Measurements from ENCODE around the gene NSA2.
A peak's percentile ranks its signal among the peaks of the same experiment; 100 is the strongest.
"Not testable (repeated sequence)": the region's sequence is repeated elsewhere in the genome, so short reads cannot be mapped to it uniquely, and the experiment has no call there.

NSA2 gene

DNA sequence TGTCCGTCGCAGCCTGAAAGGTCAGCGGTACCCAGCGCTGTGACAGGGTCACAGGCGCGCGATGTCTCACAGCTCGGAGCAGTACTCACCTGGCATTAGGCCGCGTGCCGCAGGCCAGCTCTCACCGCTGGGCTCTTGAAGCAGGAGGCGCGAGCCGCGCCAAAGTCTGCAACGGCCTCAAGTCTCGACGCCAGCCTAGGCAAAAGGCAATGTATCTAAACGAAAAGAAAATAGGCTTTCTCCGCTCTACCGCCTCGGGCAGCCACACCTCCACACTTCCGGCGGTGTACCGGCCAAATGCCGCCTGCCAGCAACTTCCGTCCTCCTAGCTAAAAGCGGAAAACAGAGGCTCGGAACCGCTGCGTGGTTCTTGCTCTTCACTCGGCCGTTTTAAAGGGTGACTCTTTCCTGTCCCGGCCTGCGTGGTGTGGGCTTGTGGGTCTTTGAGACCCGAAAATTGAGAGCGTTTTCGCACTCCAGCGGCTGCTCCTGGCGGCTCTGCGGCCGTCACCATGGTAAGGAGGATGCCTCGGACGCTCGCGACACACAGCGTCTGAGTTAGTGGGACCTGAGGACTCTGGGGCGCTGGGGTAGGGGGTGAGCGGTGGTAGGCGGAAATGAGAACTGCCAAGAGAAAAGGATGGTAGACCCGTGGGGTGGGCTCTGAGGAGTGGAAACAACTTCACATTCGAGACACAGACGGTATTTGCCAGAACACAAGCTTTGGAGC lies at the start of gene NSA2, which contains the start of gene GFM2:
Gene NSA2 (plus strand): TSS at position 401 of the 730 bp plus-strand sequence. CDS start 112 bp downstream, at position 513.
Gene GFM2 (minus strand): TSS at position 269 of the 730 bp plus-strand sequence. CDS start 3,375 bp downstream, outside the sequence.
- peak; percentile 88 to 89 for DNase-seq

DNA sequence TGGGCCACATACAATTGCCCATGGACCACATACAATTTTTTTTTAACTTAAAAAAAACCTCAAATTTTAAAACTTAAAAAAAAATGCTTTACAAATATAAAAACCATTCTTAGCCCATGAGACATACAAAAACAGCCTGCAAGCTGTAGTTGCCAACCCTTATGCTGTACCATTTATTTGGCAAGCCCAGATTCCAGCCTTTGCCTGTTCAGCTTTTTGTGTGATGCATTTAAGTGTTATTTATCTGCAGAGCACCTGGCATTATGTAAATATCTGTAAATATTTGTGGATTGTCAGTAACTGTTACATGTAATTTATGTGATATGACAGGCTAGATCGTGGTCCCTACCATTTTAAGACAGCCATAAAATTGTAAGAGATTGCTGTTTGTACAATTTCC lies 49.5 kb upstream of the NSA2 start:
- DNase-seq: no peak

DNA sequence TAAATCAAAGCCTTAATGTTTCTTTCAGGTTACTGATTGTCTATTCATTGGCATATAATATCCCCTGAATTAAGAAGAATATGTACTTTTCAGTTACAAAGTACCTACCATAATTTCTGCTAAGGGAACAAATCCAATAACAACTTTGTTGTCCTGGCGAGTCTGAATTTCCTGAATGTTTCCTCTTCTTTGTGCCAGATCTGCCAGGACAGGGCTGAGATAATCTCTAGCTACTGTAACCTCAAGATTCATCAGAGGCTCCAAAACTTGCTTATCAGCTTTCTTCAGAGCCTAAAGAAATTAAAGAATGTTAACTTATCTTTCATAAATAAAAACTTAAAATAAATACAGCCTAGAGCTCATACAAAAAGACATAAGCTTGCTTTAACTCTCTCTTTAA lies 44.8 kb upstream of the NSA2 start:
- DNase-seq: no peak

DNA sequence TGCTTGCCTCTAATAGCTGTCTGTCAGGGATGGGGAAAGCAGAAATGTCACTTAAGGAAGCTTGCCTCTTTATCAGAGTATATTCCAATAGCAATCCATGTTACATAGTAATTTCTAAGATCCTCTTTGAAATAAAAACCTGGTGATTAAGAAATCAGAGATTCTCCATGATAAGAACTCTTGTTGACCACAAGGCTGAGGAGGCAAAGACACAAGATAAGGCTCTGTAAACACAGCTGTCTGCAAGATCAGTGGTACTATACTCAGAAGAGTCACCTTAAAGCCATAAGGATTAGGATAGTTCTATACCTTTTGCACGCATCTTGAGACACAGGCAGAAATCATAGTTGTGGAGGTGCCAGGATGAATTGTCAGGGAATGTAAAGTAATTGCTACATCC lies 41.7 kb upstream of the NSA2 start:
- DNase-seq: no peak

DNA sequence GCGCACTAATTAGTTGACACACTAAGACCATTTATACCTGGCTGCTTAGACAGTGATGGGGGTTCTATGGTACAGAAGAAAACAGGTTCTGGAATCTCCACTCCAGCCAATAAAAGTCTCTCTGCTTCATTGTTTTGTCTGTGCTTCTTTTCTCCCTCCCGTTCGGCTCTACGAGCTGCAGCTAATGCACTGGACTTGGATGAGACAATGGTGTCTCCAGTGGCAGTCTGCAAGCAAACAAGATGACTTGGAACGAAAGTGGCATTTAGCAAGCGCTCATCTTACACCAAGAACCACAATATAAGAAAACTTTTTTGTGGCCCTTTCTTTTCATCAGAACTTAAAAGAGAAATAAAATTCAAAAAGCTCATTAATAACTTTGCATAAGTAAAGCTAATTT lies 30.3 kb upstream of the NSA2 start:
- no peak for DNase-seq

DNA sequence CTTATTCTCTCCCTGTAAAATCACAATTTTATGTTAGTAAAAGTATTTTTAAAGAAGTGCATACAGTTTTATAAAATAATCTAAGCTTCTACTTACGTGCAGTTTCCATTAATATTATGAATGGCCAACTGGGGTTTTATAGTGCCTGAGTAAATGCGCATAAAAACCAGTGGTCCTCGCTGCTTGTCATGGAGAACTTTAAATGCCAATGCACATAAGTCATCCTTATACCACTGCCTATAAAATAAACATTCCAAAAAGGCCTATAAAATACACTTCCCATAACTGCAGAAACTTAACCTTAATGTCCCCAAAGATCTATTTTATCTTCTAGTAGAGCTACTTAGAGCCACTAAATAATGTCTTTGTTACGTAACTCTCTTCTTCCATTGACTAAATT lies 28.6 kb upstream of the NSA2 start:
- DNase-seq: no peak

DNA sequence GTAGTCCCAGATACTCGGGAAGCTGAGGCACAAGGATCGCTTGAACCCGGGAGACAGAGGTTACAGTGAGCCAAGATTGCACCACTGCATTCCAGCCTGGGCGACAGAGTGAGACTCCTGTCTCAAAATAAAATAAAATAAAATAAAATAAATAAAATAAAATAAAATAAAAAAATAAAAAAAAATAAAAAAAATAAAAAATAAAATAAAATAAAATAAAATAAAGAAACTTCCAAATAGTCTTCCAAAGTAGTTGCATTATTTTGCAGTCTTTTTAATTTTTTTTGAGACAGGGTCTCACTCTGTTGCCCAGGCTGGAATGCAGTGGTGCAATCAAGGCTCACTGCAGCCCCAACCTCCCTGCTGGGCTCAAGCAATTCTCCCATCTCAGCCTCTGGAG lies 18.3 kb upstream of the NSA2 start:
- DNase-seq: not testable (repeated sequence)

DNA sequence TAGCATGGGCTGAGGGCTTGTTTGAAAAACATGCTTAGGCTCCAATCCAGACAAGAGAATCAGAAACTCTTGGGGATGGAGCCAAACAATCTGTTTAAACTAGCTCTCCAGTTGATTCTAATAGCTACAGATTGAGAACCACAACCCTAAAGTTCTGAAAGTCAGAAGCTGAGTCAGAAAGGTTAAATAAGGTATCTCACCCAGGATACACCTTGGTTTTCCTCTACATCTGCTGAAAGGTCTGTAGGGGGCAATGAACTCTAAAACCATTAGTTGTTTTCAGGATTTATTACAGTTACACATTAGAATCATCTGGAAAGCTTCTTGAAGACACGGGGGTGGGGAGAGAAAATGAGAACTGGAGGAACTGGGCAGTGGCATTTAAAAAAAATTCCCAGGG lies 5.8 kb upstream of the NSA2 start:
- DNase-seq: no peak

DNA sequence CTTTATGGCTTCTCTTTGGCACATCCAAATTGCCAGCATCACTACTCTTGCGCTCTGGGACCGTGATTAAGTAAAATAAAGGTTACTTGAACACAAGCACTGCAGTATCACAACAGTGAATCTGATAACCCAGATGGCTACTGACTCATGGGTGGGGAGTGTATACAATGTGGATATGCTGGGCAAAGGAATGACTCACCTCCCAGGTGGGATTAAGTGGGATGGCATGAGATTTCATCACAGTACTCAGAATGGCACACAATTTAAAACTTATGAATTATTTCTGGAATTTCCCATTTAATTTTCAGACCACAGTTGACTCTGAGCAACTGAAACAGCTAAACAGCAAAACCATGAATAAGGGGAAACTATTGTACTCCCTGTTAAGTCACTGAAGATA lies 4.5 kb upstream of the NSA2 start:
- DNase-seq: no peak

DNA sequence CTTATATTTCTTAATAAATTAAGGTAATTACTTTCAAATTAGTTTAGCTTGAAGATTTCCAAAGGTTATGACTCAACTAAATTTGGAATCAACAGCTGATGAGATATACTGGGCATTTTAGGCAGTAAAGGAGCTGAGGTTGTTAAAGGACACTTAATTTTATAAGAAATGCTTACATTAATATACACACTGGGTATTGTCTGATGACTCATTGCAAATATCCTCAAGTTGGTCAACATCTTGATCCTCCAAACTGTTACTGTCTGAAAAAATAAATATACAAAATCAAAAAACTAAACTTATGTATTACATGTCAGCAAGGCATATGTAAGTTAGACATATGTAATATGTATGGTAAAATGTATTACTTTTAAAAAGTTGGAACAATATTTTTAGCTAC lies 3.5 kb upstream of the NSA2 start:
- DNase-seq: no peak

DNA sequence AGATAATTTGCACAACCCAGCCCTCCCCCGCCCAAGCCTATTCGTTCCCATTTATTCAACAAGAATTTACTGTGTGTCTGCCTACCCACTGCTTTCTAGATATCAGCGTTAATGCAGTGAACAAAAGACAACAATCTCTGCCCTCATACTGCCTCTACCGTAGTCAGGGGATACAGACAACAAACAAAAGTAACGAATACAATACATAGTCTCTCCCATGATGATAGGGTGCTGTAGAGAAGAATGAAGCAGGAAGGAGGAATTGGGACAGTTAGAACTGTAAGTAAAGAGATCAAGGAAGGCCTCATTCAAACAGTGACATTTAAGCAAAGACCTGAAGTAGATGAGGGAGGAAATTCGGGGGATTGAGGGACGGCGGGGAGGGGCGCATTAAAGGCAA lies 1.8 kb upstream of the NSA2 start:
- no peak for DNase-seq

DNA sequence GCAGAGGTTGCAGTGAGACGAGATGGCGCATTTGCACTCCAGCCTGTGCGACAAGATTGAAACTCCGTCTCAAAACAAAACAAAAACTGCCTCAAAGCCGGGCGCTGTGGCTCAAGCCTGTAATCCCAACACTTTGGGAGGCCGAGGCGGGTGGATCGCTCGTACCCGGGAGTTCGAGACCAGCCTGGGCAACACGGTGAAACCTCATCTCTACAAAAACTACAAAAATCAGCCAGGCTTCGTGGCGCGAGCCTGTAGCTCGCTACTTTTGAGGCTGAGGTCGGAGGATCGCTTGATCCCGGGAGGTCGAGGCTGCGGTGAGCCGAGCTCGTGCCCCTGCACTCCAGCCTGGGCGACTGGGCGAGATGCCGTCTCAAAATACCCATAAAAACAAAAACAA lies 1.1 kb upstream of the NSA2 start:
- no peak for DNase-seq

DNA sequence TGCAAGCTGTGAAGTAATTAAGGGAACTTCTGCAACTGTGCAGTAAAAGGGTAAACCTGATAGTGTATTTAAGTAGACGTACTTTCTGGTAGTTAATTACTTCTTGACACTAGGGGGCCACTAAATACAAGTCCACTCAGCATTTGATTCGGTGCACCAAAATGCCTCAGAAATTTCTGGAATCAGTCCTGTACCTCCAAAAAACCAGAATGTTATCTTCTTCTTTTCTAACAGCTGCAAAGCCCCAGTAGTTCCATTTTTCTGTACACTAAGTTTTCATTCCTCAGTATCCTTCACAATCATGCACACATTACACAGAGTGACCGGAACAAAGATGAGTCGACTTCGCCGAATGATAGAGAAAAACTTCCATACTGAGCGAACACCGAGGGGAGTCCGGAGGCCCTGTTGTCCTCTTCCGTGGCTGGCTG lies 616 bp upstream of the NSA2 start:
- peak in 1 of 2 experiments; percentile 49 for DNase-seq

DNA sequence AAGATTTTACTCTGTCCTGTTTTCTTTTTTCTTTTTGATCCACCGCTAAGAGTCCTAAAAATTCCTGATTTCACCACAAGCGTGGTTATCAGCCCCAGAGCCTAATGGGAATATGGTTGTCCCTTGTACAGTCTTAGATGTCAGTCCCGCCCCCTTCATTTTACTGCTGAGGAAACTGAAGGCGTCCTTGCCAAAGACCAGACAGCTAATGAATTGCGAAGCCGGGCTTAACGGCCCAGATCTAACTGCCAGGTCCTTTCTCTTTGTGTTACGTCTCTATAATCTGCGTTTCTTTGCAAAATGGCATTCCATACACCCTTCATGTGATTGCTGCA lies 497 bp downstream of the NSA2 start:
- DNase-seq: peak in 1 of 2 experiments; percentile 30

DNA sequence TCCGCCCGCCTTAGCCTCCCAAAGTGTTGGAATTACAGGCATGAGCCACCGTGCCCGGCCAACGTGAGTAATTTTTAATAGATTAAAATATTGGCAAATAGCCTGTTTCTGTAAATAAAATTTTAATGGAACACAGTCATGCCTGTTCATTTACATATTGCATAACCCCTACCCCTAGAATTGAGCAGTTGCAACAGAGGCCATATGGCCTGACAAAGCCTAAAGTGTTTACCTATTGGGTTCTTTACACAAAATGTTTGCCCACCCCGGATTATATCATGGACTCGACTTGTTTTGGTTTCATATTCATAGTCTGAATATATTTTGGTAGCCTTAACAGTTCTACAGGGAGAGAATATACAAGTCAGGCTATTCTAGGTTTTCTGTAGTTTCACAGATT lies 5.3 kb downstream of the NSA2 start:
- no peak for DNase-seq

DNA sequence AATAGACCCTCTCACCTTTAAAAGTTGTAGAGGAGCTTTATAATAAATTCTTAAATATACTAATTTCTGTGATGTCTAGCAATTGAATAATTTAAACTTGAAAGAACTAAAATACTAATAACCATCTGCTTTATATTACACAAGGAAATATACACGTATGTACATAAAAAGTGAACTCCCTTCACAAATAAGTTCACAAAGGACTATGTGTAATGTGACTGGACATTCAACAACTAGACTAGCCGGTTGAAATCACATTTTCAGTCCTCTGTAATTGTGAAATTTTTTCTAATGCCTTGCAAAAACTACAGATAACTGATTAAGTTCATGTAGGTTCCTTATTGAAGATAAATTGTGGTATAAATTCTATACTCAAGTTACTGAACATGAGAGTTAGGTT lies 11.6 kb downstream of the NSA2 start:
- DNase-seq: no peak

DNA sequence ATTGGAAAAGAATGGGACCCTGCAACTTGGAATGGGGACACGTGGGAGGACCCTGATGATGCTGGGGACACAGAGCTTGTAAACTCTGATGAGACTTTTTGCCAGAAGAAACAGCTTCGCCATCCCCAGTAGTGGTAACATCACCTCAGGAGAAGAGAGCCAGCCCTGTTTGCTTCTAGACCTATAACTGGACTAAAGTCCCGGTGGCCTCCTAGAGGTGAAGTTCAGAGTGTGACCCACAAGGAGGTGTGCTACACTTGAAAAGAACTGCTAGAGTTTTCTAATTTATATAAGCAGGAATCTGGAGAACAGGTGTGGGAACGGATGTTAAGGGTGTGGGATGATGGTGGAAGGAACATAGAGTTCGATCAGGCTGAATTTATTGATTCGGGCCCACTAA lies 19.8 kb downstream of the NSA2 start:
- no peak for DNase-seq

DNA sequence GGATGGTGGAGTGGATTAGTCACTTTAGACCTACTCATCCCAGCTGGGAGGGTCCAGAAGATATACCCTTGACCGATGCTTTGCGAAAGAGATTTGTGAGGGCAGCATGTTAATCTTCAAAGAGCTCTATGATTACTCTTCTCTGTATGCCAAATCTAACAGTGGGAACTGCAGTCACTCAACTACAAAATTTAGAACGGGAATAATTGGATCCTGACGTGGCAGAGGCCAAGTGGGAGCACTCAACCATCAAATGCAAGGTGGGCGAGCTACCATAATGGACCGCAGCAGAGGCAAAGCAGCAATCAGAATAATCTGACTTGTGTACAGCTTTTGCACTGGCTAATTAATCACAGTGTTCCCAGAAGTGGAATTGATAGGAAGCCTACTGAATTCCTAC lies 20.4 kb downstream of the NSA2 start:
- DNase-seq: no peak

DNA sequence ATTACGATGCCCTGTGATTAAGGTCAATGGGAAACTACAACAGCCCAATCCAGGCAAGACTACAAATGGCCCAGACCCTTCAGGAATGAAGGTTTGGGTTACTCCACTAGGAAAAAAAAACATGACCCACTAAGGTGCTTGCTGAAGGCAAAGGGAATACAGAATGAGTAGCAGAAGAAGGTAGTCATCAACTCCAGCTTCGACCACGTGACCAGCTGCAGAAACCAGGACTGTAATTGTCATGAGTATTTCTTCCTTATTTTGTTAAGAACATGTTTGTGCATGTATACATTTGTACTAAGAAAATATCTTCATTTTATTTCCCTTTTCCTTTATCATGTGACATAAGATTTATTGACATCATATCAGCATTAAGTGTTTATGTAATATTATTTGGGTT lies 24.6 kb downstream of the NSA2 start:
- not testable (repeated sequence) for DNase-seq

DNA sequence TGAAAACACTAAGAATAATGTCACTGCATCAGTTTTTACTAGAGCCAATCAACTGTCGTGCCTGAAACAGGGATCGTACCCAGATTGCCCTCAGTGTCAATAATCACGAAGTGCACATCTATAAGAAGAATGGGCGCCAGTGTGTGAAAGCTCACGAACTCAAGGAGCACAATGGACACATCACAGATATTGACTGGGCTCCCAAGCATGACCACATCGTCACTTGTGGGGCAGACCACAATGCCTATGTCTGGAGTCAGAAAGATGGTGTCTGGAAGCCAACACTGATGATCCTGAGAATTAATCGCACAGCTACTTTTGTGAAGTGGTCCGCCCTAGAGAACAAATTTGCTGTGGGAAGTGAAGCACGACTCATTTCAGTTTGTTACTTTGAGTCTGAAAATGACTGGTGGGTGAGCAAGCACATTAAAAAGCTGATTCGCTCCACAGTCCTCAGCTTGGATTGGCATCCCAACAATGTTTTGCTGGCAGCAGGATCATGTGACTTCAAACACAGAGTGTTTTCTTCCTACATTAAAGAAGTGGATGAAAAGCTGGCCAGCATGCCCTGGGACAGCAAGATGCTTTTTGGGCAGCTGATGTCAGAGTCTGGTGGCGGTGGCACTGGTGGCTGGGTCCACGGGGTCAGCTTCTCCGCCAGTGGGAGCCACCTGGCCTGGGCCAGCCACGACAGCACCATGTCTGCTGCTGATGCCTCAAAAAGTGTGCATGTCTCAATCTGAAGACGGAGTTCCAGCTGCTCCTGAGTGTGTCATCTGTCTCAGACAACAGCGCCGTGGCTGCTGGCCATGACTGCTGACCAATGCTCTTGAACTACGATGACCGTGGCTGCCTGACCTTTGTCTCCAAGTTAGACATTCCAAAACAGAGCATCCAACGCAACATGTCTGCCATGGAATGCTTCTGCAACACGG lies 32.2 kb downstream of the NSA2 start:
- no peak for DNase-seq

DNA sequence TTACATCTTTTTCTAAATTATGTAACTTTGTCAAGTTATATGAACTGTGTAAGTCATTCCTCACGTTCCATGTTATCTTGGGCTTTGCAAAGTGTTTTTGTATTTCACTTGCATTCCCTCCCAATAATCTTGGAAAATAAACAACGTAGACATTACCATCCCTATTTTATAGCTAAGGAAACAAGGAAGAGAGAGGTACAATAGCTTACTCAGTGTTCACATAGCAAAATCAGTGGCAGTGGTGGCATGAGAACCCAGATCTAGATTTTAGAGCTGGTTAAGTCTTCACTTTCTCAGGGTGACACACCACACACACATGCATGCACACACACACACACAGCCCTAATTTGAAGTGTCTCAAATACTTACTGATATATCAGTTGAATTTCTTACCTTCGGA lies 34.1 kb downstream of the NSA2 start:
- no peak for DNase-seq

DNA sequence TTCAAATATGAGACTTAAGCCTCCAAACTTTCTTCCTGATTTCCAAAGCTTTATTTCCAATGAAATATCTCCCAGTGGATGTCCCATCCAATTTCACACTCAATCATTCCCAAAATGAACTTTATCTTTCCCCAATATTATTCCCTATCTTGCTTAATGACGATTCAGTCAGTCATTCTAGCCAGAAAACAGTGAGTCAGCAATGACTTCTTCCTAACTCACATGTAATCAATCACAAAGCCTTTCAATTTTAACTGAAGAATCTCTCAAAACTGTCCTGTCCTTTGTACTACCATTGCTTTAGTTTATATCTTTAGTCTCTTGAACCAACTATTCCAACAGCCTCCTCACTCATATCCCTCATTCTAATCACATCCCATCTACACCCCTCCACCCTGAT lies 34.9 kb downstream of the NSA2 start:
- no peak for DNase-seq

DNA sequence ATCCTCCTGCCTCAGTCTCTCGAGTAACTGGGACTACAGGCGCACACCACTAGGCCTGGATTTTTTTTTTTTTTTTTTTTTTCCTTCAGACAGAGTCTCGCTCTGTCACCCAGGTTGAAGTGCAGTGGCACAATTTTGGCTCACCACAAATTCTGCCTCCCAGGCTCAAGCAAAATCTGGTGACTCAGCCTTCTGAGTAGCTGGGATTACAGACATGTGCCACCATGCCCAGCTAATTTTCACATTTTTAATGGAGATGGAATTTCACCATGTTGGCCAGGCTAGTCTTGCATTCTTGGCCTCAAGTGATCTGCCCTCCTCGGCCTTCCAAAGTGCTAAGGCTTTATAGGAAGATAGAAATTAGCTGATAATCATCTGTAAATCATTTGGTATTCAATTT lies 43.9 kb downstream of the NSA2 start:
- no peak for DNase-seq

DNA sequence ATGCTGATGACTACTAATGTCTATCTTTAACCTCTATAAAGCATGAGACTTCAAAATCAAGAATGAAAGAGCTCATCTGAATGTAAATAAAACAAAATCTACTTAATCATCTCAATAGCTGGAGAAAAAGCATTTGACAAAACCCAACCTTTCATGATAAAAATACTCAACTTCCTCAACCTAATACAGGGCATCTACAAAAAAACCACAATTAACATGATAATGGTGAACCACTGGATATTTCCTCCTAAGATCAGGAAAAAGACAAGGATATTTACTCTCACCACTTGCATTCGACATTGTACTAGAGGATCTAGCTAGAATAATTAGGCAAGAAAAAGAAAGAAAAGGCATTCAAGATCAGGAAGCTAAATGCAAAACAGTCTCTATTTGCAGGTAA lies 49.8 kb downstream of the NSA2 start:
- DNase-seq: no peak

Data from NCI-H524 (cell line).